ENCODE data around the gene NT5C3A. TPM values are rescaled to one million over a fixed set of nuclear protein-coding genes. Genes with fewer than 3 reads are reported as not detected.
A peak's percentile ranks its signal among the peaks of the same experiment; 100 is the strongest.

NT5C3A gene
- total and polyA plus RNA-seq, 2 of the 13 experiments (the other 11 are each of a cell fraction or from before 2014, with no cell fraction given) = 16.9 to 34.0 TPM

GRCh38 chr7:33109005-33109757 lies 46.6 kb upstream of the NT5C3A start, which contains the start of gene RP9 (continued):
- TF ChIP-seq KMT2A (CRISPR knock-in tag; IDR thresholded peaks at IDR 0.05) (no peak; the same call in 1 of the 2 replicates), ZNF652 (CRISPR knock-in tag; IDR thresholded peaks at IDR 0.05; ENCODE audit: borderline replicate concordance, low read depth) (no peak), ZNF616 (CRISPR knock-in tag; IDR thresholded peaks at IDR 0.05; ENCODE audit: low read depth) (0 out of 2 replicates have a peak, but pooled peaks have one; percentile 60), KLF16 (CRISPR knock-in tag; IDR thresholded peaks at IDR 0.05) (peak in 1 of 2 experiments; percentile 50; a peak in 1 of 4 replicates), ZGPAT (CRISPR knock-in tag; IDR thresholded peaks at IDR 0.05) (peak; percentile 42; the same call in 1 of the 2 replicates), ZNF672 (CRISPR knock-in tag; IDR thresholded peaks at IDR 0.05) (no peak), ARNTL (CRISPR knock-in tag; IDR thresholded peaks at IDR 0.05) (no peak), SOX5 (CRISPR knock-in tag; IDR thresholded peaks at IDR 0.05; ENCODE audit: borderline replicate concordance) (no peak), ZNF589 (CRISPR knock-in tag; conservative IDR thresholded peaks at IDR 0.05) (0 out of 2 replicates have a peak, but pooled peaks have one; percentile 25), ZNF546 (CRISPR knock-in tag; conservative IDR thresholded peaks at IDR 0.05) (0 out of 2 replicates have a peak, but pooled peaks have one; percentile 39), MYC (CRISPR knock-in tag; IDR thresholded peaks at IDR 0.05; ENCODE audit: borderline replicate concordance) (peak; percentile 39; the same call in 1 of the 2 replicates), NR3C1 (CRISPR knock-in tag; IDR thresholded peaks at IDR 0.05) (no peak), ZNF609 (CRISPR knock-in tag; IDR thresholded peaks at IDR 0.05; ENCODE audit: borderline replicate concordance) (no peak), HMGXB4 (CRISPR knock-in tag; IDR thresholded peaks at IDR 0.05; ENCODE audit: borderline replicate concordance in 1 of 2, low read depth in 1 of 2) (peak; percentile 80 to 84; a peak in 3 of 4 replicates), TFDP1 (CRISPR knock-in tag; IDR thresholded peaks at IDR 0.05; ENCODE audit: borderline replicate concordance) (peak; percentile 44; the same call in 1 of the 2 replicates), MNT (IDR thresholded peaks at IDR 0.05) (no peak), ZNF543 (CRISPR knock-in tag; IDR thresholded peaks at IDR 0.05) (no peak), MED1 (CRISPR knock-in tag; IDR thresholded peaks at IDR 0.05) (0 out of 2 replicates have a peak, but pooled peaks have one; percentile 13)

Data from HepG2 (cell line).